Hypothalamus (tissue), 51 donors: ENCODE measurements around the gene NYAP1.
A peak's percentile ranks its signal among the peaks of the same experiment; 100 is the strongest.
"Not testable (repeated sequence)": the region's sequence is repeated elsewhere in the genome, so short reads cannot be mapped to it uniquely, and the experiment has no call there.

ENCODE experiments used
- DNase-seq, 51 donors: peaks; one replicate each; lab custom pipeline; 2025; lab: John Stamatoyannopoulos, UW

NYAP1 gene

GRCh38 chr7:100478958-100479660, 4.6 kb upstream of the NYAP1 start, which contains the start of gene TSC22D4:
Gene TSC22D4 (minus strand): TSS chr7:100479214. CDS start chr7:100478038, 1,176 bp downstream.
- peak; percentile 75 to 98 (median 95) for DNase-seq

- DNase-seq = no peak
These were observed 2.3 kb upstream of the NYAP1 start for GRCh38 chr7:100481466-100481865.

GRCh38 chr7:100482728-100483089, 1.0 kb upstream of the NYAP1 start:
- DNase-seq = no peak

DNA sequence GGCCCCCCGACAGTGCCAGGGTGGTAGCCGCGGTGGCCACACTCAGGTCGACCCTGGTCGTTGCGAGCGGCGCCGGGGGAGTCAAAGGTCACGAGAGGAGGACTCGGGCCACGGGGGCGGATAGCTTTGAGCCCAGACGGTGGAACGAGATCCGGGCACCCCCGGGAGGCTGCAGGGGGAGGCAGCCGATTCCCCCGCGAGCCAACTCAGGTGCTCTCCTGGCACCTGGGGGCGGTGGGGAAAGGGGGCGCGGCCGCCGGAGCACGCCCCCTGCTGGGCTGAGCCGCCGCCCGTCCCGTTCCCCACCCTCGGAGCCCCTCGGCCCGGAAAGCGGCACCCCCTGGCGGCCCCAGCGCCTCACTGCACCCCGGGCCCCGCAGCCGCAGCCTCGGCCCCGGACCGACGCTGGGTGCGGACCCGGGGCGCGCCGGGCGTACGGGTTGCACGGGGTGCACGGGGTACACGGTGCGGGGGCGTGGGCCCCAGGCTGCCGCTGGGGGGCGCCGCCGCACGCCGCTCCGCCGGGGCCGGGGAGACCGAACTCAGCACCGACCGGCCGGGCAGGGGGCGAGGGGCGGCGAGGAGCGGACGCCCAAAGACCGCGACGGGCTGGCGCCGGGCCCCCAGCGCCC, 521 bp upstream of the NYAP1 start:
- peak in 40 of 51 donors; percentile 14 to 85 (median 62) for DNase-seq

DNA sequence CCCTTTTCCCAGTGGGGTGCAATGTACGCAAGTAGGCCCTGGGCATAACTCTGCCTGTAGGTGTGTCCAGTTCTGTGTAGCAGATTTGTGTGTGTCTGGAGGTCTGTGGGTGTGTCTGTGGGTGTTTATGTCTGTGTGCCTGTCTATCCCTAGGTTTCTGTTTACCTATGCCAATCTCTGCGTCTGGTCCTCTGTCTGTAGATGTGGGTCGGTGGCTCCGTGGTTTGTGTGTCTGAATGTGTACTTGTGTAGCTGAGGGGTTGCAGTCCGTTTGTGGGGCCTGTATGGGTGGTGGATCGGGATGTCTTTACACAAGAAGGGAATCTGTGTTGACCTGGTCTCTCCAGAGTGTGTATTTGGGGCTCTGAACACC, 932 bp downstream of the NYAP1 start:
- peak in 1 of 51 donors; percentile 24 for DNase-seq

- peak in 2 of 51 donors; percentile 10 to 22 for DNase-seq
These were observed 1.7 kb downstream of the NYAP1 start for GRCh38 chr7:100485471-100485876.

GRCh38 chr7:100486111-100486636, 2.4 kb downstream of the NYAP1 start:
- no peak for DNase-seq

DNA sequence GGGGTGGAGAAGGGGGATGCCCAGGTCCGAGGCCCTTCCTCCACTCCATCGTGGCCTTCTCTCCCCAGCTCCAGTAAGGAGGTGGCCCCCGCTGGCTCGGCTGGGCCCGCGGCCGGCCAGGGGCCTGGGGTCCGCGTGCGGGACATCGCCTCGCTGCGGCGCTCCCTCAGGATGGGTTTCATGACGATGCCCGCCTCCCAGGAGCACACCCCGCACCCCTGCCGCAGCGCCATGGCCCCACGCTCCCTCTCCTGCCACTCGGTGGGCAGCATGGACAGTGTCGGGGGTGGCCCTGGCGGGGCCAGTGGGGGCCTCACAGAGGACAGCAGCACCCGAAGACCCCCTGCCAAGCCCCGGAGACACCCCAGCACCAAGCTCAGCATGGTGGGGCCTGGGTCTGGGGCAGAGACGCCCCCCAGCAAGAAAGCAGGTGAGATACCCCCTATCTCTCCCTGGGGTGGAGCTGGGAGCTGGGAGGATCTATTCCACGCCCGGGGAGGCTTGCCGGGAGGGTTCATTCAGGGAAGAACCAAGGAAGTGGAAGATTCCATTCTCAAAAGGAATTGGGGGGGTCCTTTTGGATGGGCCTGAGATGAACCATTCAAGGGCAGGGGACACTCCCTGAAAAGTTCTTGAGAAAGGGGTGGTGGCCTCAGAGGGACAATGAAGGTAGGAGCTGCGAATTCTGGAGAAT, 3.2 kb downstream of the NYAP1 start:
- peak in 4 of 51 donors; percentile 25 to 37 (median 30) for DNase-seq

DNA sequence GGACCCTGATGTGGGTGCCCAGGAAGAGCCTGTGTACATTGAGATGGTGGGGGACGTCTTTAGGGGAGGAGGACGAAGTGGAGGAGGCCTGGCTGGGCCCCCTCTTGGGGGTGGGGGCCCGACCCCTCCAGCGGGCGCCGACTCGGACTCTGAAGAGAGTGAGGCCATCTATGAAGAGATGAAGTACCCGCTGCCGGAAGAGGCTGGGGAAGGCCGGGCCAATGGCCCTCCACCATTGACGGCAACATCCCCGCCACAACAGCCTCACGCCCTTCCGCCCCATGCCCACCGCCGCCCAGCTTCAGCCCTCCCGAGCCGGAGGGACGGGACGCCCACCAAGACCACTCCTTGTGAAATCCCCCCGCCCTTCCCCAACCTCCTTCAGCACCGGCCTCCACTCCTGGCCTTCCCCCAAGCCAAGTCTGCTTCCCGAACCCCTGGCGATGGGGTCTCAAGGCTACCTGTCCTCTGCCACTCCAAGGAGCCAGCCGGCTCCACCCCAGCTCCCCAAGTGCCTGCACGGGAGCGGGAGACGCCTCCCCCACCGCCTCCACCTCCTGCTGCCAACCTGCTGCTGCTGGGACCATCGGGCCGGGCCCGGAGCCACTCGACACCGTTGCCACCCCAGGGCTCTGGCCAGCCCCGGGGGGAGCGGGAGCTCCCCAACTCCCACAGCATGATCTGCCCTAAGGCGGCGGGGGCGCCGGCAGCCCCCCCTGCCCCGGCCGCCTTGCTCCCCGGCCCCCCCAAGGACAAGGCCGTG, 4.8 kb downstream of the NYAP1 start:
- DNase-seq = no peak

- DNase-seq = no peak
These were observed 5.4 kb downstream of the NYAP1 start for GRCh38 chr7:100489121-100489520.

DNA sequence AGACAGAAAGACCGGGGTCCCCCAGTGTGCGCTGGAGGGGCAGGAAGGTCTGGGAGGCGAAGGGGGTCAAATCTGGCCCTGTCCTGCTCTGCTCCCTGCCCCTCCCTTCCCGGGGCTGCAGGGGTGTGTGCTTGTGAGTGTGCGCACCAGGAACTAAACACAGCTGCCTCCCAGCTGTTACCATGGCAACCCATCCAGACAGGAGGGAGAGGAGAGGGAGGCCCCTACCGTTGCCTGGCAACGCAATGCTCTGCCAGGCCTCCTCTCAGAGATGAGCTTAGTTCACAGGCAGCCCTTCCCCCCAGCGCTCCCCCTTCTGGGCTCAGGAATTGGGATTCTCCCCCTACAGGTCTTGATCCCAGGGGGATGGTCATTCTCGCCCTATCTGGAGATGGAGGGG, 6.1 kb downstream of the NYAP1 start:
- DNase-seq = peak in 49 of 51 donors; percentile 29 to 98 (median 88)

DNA sequence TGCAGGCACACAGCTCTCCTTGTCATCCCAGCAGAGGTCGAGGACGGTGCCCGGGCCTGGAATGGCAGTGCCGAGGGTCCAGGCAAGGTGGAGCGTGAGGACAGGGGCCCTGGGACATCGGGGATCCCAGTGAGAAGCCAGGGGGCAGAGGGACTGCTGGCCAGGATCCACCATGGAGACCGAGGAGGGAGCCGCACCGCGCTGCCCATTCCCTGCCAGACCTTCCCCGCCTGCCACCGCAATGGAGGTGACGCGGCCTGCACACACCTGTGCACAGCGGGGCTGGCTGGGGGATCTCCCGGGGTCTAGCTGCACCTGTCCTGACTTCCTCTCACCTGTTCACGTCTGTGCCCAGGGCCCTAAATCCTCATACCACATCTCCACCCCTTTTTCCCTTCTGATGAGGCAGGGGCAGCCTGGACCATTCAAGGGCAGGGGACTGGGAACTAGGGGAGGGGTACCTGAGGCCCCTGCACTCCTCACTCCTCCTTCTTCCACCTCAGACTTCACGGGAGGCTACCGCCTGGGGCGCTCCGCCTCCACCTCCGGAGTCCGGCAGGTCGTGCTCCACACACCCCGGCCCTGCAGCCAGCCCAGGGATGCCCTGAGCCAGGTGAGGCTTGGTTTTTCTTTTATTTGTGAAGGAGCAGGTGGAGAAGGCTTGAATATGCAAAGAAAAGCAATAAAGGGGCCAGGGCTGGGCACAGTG, 6.9 kb downstream of the NYAP1 start:
- DNase-seq = no peak

GRCh38 chr7:100491192-100491578, 7.5 kb downstream of the NYAP1 start:
- DNase-seq = no peak

- no peak for DNase-seq
These were observed 9.2 kb downstream of the NYAP1 start for GRCh38 chr7:100492738-100493475.

DNA sequence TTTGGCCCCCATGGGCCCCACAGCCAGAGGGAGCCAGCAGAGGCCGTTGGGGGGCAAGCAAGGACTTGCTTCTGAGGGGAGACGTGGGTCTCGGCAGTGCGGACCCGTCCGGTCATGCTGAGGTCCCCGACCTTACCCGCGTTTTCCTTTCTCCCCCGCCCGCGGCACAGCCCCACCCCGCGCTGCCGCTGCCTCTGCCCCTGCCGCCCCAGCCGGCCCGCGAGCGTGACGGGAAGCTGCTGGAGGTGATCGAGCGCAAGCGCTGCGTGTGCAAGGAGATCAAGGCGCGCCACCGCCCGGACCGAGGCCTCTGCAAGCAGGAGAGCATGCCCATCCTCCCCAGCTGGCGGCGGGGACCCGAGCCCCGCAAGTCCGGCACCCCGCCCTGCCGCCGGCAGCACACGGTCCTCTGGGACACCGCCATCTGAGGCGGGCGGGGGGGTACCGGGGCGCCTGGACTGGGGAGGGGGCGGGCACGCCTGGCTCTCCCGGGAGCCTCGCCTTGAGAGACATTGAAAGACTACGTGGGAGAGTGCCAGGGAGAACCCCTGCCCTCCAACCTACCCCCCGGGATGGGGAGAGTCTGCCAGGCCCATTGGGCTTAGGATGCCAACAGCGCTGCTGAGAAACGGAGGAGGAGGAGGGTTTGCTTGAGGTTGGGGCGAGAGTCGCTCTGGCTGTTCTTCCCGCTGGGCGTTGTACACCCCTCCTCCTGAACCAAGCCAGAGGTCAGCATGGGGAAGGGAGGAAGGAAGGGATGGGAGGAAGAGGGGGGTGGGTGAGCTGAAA, 9.9 kb downstream of the NYAP1 start:
- peak in 38 of 51 donors; percentile 13 to 82 (median 58) for DNase-seq

- no peak for DNase-seq
These were observed 12.8 kb downstream of the NYAP1 start for GRCh38 chr7:100496509-100496908.

GRCh38 chr7:100500743-100501142, 17.0 kb downstream of the NYAP1 start:
- DNase-seq = not testable (repeated sequence)

DNA sequence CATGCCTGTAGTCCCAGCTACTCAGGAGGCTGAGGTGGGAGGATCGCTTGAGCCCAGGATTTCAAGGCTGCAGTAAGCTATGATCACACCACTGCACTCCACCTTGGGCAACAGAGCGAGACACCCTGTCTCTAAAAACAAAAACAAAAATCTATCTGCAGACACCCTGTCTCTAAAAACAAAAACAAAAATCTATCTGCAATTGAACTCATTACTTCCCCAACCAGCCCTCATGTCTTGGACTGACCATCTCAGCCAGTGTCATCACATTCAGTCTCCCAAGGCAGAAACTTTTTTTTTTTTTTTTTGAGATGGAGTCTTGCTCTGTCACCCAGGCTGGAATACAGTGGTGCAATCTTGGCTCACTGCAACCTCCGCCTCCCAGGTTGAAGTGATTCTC, 20.3 kb downstream of the NYAP1 start:
- not testable (repeated sequence) for DNase-seq
